Endothelial cell of umbilical vein (primary cell): Measurements from ENCODE around the gene TEX13C. TPM values are rescaled to one million over a fixed set of nuclear protein-coding genes. Genes with fewer than 3 reads are reported as not detected.

Source experiments
- BruUV-seq: library from RNA; stranded (reverse); fragments of 400-500 nt; replicated peaks from 2 replicates; lab custom pipeline; 2021; lab: Mats Ljungman, UMichigan
- CTCF ChIA-PET: fragments of 300-600, 350-600 bp; sonication (Branson Sonifier 250); formaldehyde crosslinking; loops from one replicate; lab custom pipeline; 2021; ENCODE audit warnings: antibody characterized with exemption, inconsistent platforms; lab: Charles Lee
- POLR2A ChIA-PET: fragments of 300-600, 350-600 bp; sonication (Branson Sonifier 250); formaldehyde crosslinking; loops from one replicate; lab custom pipeline; 2021; ENCODE audit warnings: antibody characterized with exemption, inconsistent platforms; lab: Charles Lee
- DNase-seq: peaks from one replicate; pipeline ENCODE4 v3.0.0-alpha.2; 2011; ENCODE audit warnings: low read depth, low spot score
- FAIRE-seq: peaks from 2 replicates; lab custom pipeline; 2011; peaks lifted over from hg19 to GRCh38; lab: Jason Lieb, UNC
- H2AFZ ChIP-seq: 2 replicates; pipeline ENCODE4 v1.6.0; 2012; ENCODE audit warnings: low read depth, low read length, control low read depth, inconsistent platforms
- H3K27ac ChIP-seq: 2 replicates; pipeline ENCODE4 v1.5.1; 2011; ENCODE audit warnings: low read depth, mild to moderate bottlenecking, control low read depth, low read length, moderate library complexity; ENCODE audit not compliant: insufficient read depth
- H3K27me3 ChIP-seq, 2 experiments: 2 replicates each; pipeline versions ENCODE4 v1.6.0 to v1.6.1; 2011; ENCODE audit warnings: low read length in 2 of 2, mixed read lengths in 1 of 2; ENCODE audit not compliant: control insufficient read depth in 2 of 2, insufficient read depth in 2 of 2
- H3K36me3 ChIP-seq, 2 experiments: 2 replicates in 1 of 2; 3 replicates in 1 of 2; pipeline ENCODE4 v1.5.1; 2011; ENCODE audit warnings: low read length in 2 of 2, mild to moderate bottlenecking in 1 of 2, moderate library complexity in 1 of 2; ENCODE audit not compliant: control insufficient read depth in 2 of 2, insufficient read depth in 2 of 2; ENCODE audit errors: extremely low read depth in 1 of 2
- H3K4me1 ChIP-seq: 3 replicates; pipeline ENCODE4 v1.5.1; 2011; ENCODE audit warnings: mild to moderate bottlenecking, low read length; ENCODE audit not compliant: control insufficient read depth, insufficient read depth; ENCODE audit errors: extremely low read depth
- H3K4me2 ChIP-seq: 2 replicates; pipeline ENCODE4 v1.6.1; 2011; ENCODE audit warnings: low read length, control low read depth, mixed read lengths; ENCODE audit not compliant: insufficient read depth
- H3K4me3 ChIP-seq, 3 experiments: fragments of 200-600 bp in 1 of 3; sonication (generic), shearing (Covaris generic) in 1 of 3; replicated peaks in 1 of 3; 2 replicates each; pipeline ENCODE4 v1.5.1; 2011 to 2016; ENCODE audit warnings: control low read depth in 3 of 3, low read length in 3 of 3, mild to moderate bottlenecking in 2 of 3, inconsistent platforms in 1 of 3, low read depth in 1 of 3, moderate library complexity in 1 of 3; ENCODE audit not compliant: insufficient read depth in 1 of 3
- H3K79me2 ChIP-seq: 2 replicates; pipeline ENCODE4 v1.6.0; 2012; ENCODE audit warnings: low read length, inconsistent platforms; ENCODE audit not compliant: control insufficient read depth, insufficient read depth
- H3K9ac ChIP-seq: replicated peaks from 2 replicates; pipeline ENCODE3; 2011; ENCODE audit warnings: low read length, control low read depth; ENCODE audit not compliant: insufficient read depth; ENCODE audit errors: extremely low read depth
- H3K9me1 ChIP-seq: replicated peaks from 3 replicates; pipeline ENCODE4 v1.6.0; 2011; ENCODE audit warnings: mild to moderate bottlenecking, low read length; ENCODE audit not compliant: control insufficient read depth, insufficient read depth; ENCODE audit errors: extremely low read depth
- H3K9me3 ChIP-seq: replicated peaks from 2 replicates; pipeline ENCODE4 v1.5.1; 2012; ENCODE audit warnings: low read length, inconsistent platforms; ENCODE audit not compliant: control insufficient read depth, insufficient read depth
- H4K20me1 ChIP-seq: replicated peaks from 2 replicates; pipeline ENCODE3; 2011; ENCODE audit warnings: mild to moderate bottlenecking, low read length; ENCODE audit not compliant: control insufficient read depth, insufficient read depth; ENCODE audit errors: extremely low read depth
- EZH2 ChIP-seq: IDR thresholded peaks from 2 replicates; pipeline ENCODE4 v1.6.1; 2012; ENCODE audit warnings: borderline replicate concordance, low read depth, mild to moderate bottlenecking, moderate library complexity, low read length, inconsistent platforms; ENCODE audit not compliant: severe bottlenecking
- FOS ChIP-seq: IDR thresholded peaks from 2 replicates; pipeline ENCODE4 v1.6.1; 2011; ENCODE audit warnings: mild to moderate bottlenecking, low read length, moderate library complexity, borderline replicate concordance; ENCODE audit not compliant: insufficient read depth
- GATA2 ChIP-seq: IDR thresholded peaks from 2 replicates; pipeline ENCODE4 v1.7.0; 2011; ENCODE audit warnings: low read depth, mild to moderate bottlenecking, moderate library complexity, mixed read lengths, low read length; ENCODE audit not compliant: insufficient read length, insufficient read depth
- JUN ChIP-seq: IDR thresholded peaks from 2 replicates; pipeline ENCODE4 v1.6.1; 2011; ENCODE audit warnings: borderline replicate concordance, low read depth; ENCODE audit not compliant: insufficient read length, insufficient read depth
- MYC ChIP-seq: IDR thresholded peaks from one replicate; pipeline ENCODE4 v1.6.1; 2011; ENCODE audit warnings: mild to moderate bottlenecking, low read depth, low read length
- POLR2A ChIP-seq: IDR thresholded peaks from 2 replicates; pipeline ENCODE4 v1.6.1; 2012; ENCODE audit warnings: low read depth, mild to moderate bottlenecking, control low read depth, low read length
- POLR2AphosphoS5 ChIP-seq: IDR thresholded peaks from 2 replicates; pipeline ENCODE4 v1.6.1; 2012; ENCODE audit warnings: low read depth, mild to moderate bottlenecking, control low read depth, low read length, moderate library complexity; ENCODE audit not compliant: insufficient read depth
- dilution Hi-C: fragments of 300-500 bp; cut with MboI; formaldehyde crosslinking; loops from one replicate; pipeline ENCODE4 v1.15.0; 2019; ENCODE audit warnings: low sequenced_read_pairs; ENCODE audit not compliant: extremely low pct_ligation_motif_present
- intact Hi-C: fragments of 100-400 bp; cut with micrococcal nuclease; formaldehyde crosslinking; loops from one replicate; pipeline ENCODE4 v1.10.0; 2022
- polyA plus RNA-seq, 4 experiments: library from polyadenylated mRNA; depleted of rRNA in 3 of 4; stranded (reverse) in 3 of 4; unstranded in 1 of 4; fragments of >200 nt; gene quantifications; 2 replicates each; pipeline versions ENCODE4 v1.2.1 to v1.2.3, GENCODE V29; 2011 to 2012; ENCODE audit warnings: missing spikeins in 1 of 4
- total RNA-seq: library from RNA; stranded (reverse); gene quantifications from 2 replicates; pipeline ENCODE4 v1.2.3, GENCODE V29; 2021
- TF ChIP-seq, protein P1 (sequence below): IDR thresholded peaks from 2 replicates; pipeline ENCODE4 v1.6.1; 2011; ENCODE audit not compliant: insufficient read depth, insufficient read length
- TF ChIP-seq, protein P2 (sequence below), 2 donors: IDR thresholded peaks; 1 replicate in 1 of 2; 2 replicates in 1 of 2; pipeline ENCODE4 v1.5.1; 2011; ENCODE audit warnings: low read length in 2 of 2, mild to moderate bottlenecking in 2 of 2, moderate library complexity in 2 of 2, control low read depth in 1 of 2, inconsistent platforms in 1 of 2, low read depth in 1 of 2; ENCODE audit not compliant: insufficient read depth in 1 of 2; ENCODE audit errors: extremely low read depth in 1 of 2

Gene TEX13C
- total and polyA plus RNA-seq, 2 donors (not counting 3 experiments of a cell fraction or from before 2014, with no cell fraction given) = not detected

DNA sequence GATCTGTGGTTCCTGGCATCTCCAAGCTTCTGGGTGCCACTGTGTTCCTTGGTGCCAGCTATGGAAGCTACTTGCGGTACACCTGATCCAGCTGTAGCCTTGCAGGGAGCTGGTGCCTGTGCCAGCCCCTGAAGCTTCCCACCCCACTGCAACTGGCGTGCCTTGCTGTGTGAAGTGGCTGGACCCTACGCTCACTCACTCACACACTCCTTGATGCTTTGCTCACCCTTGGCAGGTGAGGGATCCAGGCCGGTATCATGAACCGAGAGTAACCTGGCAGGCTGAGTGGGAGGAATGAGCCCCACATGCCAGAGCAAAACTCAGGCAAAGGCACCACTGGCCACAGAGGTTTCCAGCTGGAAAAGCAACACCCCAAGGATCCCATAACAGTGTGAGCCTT is 31.3 kb upstream of the TEX13C start:
- H3K27ac ChIP-seq = no peak overlapping the region
- H2AFZ ChIP-seq = no peak overlapping the region
- intact Hi-C loops = no loop called here
- no peaks in the 10 kb centered on the region for H3K27me3 ChIP-seq
- H4K20me1 ChIP-seq = no peaks in the 10 kb centered on the region
- no peaks in the 10 kb centered on the region for H3K9me1 ChIP-seq
- ChIA-PET POLR2A (no interaction called here), CTCF (no interaction called here)
- no peak overlapping the region for H3K4me3 ChIP-seq
- no peaks in the 10 kb centered on the region for H3K9me3 ChIP-seq
- DNase-seq (no peak), FAIRE-seq (no peak)
- no peaks in the 10 kb centered on the region for H3K79me2 ChIP-seq
- H3K36me3 ChIP-seq = no peaks in the 10 kb centered on the region
- no peak overlapping the region for H3K4me2 ChIP-seq
- dilution Hi-C loops = no loop called here
- no peak overlapping the region for H3K9ac ChIP-seq
- TF ChIP-seq POLR2AphosphoS5 = no peak
- TF ChIP-seq, protein P1, sequence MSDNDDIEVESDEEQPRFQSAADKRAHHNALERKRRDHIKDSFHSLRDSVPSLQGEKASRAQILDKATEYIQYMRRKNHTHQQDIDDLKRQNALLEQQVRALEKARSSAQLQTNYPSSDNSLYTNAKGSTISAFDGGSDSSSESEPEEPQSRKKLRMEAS = no peak
- TF ChIP-seq FOS = no peak
- no peak for TF ChIP-seq POLR2A
- no peak for TF ChIP-seq MYC
- no peak for TF ChIP-seq JUN
- no peak for TF ChIP-seq EZH2
- TF ChIP-seq, protein P2, sequence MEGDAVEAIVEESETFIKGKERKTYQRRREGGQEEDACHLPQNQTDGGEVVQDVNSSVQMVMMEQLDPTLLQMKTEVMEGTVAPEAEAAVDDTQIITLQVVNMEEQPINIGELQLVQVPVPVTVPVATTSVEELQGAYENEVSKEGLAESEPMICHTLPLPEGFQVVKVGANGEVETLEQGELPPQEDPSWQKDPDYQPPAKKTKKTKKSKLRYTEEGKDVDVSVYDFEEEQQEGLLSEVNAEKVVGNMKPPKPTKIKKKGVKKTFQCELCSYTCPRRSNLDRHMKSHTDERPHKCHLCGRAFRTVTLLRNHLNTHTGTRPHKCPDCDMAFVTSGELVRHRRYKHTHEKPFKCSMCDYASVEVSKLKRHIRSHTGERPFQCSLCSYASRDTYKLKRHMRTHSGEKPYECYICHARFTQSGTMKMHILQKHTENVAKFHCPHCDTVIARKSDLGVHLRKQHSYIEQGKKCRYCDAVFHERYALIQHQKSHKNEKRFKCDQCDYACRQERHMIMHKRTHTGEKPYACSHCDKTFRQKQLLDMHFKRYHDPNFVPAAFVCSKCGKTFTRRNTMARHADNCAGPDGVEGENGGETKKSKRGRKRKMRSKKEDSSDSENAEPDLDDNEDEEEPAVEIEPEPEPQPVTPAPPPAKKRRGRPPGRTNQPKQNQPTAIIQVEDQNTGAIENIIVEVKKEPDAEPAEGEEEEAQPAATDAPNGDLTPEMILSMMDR (IDR thresholded peaks at IDR 0.05; ENCODE audit: extremely low read depth in 1 of 2, insufficient read depth in 1 of 2, low read depth in 1 of 2, low read length in 2 of 2) = no peak
- no peak for TF ChIP-seq GATA2
- H3K4me1 ChIP-seq = no peaks in the 10 kb centered on the region
- no TSS peak for BruUV-seq
